Ureter (tissue), 1 donor: ENCODE data around the gene SRRT. TPM values are rescaled to one million over a fixed set of nuclear protein-coding genes. Genes with fewer than 3 reads are reported as not detected.
"Not testable (repeated sequence)": the region's sequence is repeated elsewhere in the genome, so short reads cannot be mapped to it uniquely, and the experiment has no call there.

Experiments used
- DNase-seq: peaks from one replicate; pipeline ENCODE4 v3.0.0-alpha.2; 2020; ENCODE audit warnings: low spot score
- total RNA-seq: library from RNA; stranded (reverse); gene quantifications from one replicate; pipeline ENCODE4 v1.2.4, GENCODE V29; 2023
- donor health status: DM: yes; HTN: yes; CAD: no.

SRRT gene
- total RNA-seq, 1 donor from 2014 or later, result 133 TPM

- no peak for DNase-seq
Observed at GRCh38 chr7:100893910-100894721, 19.2 kb downstream of the SRRT start.

GRCh38 chr7:100894860-100895700, 20.2 kb downstream of the SRRT start:
- peak; percentile 63 for DNase-seq

GRCh38 chr7:100895701-100895955, 20.7 kb downstream of the SRRT start, which contains the start of gene ACHE:
Gene ACHE (minus strand): TSS chr7:100895888. CDS start chr7:100894232, 1,656 bp downstream.
- DNase-seq, result no peak

- peak; percentile 49 for DNase-seq
Observed at GRCh38 chr7:100895956-100896731, 21.2 kb downstream of the SRRT start.

GRCh38 chr7:100896732-100897608, 22.1 kb downstream of the SRRT start:
- peak; percentile 64 for DNase-seq

- DNase-seq, result no peak
Observed at GRCh38 chr7:100897772-100898454, 23.0 kb downstream of the SRRT start.

GRCh38 chr7:100899432-100899831, 24.5 kb downstream of the SRRT start:
- DNase-seq, result no peak

- DNase-seq, result no peak
Observed at GRCh38 chr7:100900978-100901377, 26.1 kb downstream of the SRRT start.

GRCh38 chr7:100901921-100902332, 27.0 kb downstream of the SRRT start:
- DNase-seq, result no peak

GRCh38 chr7:100902638-100903037, 27.7 kb downstream of the SRRT start:
- no peak for DNase-seq

- DNase-seq, result no peak
Observed at GRCh38 chr7:100908512-100908911, 33.6 kb downstream of the SRRT start.

GRCh38 chr7:100910443-100910842, 35.5 kb downstream of the SRRT start:
- DNase-seq, result not testable (repeated sequence)

GRCh38 chr7:100911484-100911883, 36.6 kb downstream of the SRRT start:
- DNase-seq, result no peak

GRCh38 chr7:100914208-100914878, 39.4 kb downstream of the SRRT start:
- DNase-seq, result no peak

- no peak for DNase-seq
Observed at GRCh38 chr7:100914879-100915447, 40.1 kb downstream of the SRRT start.

- DNase-seq, result not testable (repeated sequence)
Observed at GRCh38 chr7:100919335-100919734, 44.4 kb downstream of the SRRT start.

GRCh38 chr7:100919779-100920437, 45.0 kb downstream of the SRRT start:
- DNase-seq, result not testable (repeated sequence)

- no peak for DNase-seq
Observed at GRCh38 chr7:100921039-100921438, 46.1 kb downstream of the SRRT start.

GRCh38 chr7:100923616-100924015, 48.7 kb downstream of the SRRT start:
- DNase-seq, result not testable (repeated sequence)
